RWPE1 (cell line): ENCODE results near the gene DNAJC11.
A peak's percentile ranks its signal among the peaks of the same experiment; 100 is the strongest.

Experiments used
- CTCF ChIA-PET: fragments of 350-600 bp; sonication (Branson Sonifier 250); formaldehyde crosslinking; extraction: SDS; loops from one replicate; lab custom pipeline; 2021; lab: Yijun Ruan, JAX
- POLR2A ChIA-PET: fragments of 400-600 bp; formaldehyde crosslinking; extraction: SDS; loops from one replicate; lab custom pipeline; 2020; ENCODE audit warnings: antibody characterized with exemption; ENCODE audit not compliant: low non-redundant PET; lab: Yijun Ruan, JAX
- DNase-seq: peaks from one replicate; pipeline ENCODE4 v3.0.0; 2012; ENCODE audit warnings: low spot score
- H3K27ac ChIP-seq: fragments of 450-650 bp; 2 replicates; pipeline ENCODE4 v1.5.1; 2017
- CTCF ChIP-seq: fragments of 450-650 bp; conservative IDR thresholded peaks from 2 replicates; pipeline ENCODE4 v1.5.1; 2017; ENCODE audit warnings: low read depth, mild to moderate bottlenecking

The DNAJC11 gene

GRCh38 chr1:6588893-6589520, 112.6 kb downstream of the DNAJC11 start:
- ChIA-PET POLR2A (interaction anchor here (1.1 kb wide), 1 partner anchor 8 kb away, joined by 4 read pairs; no protein-coding TSS in a partner anchor), CTCF (interaction anchor here (0.7 kb wide), 1 partner anchor 42 kb away, joined by 4 read pairs; no protein-coding TSS in a partner anchor)
- DNase-seq = no peak
- no peak for TF ChIP-seq CTCF
- peak overlapping the region; percentile 98 for H3K27ac ChIP-seq

GRCh38 chr1:6588128-6588892, 113.3 kb downstream of the DNAJC11 start:
- ChIA-PET POLR2A (no interaction called here), CTCF (interaction anchor here (0.9 kb wide), 1 partner anchor 11 kb away, joined by 5 read pairs; no protein-coding TSS in a partner anchor)
- no peak for TF ChIP-seq CTCF
- peak overlapping the region; percentile 98 for H3K27ac ChIP-seq
- DNase-seq = peak; percentile 37

GRCh38 chr1:6587261-6588005, 114.2 kb downstream of the DNAJC11 start:
- ChIA-PET POLR2A (no interaction called here), CTCF (interaction anchor here (0.9 to 1.1 kb wide), 2 partner anchors 12 to 33 kb away, joined by 4 to 5 read pairs; partner anchors contain the start of gene NOL9)
- peak overlapping the region; percentile 98 for H3K27ac ChIP-seq
- no peak for TF ChIP-seq CTCF
- peak; percentile 41 for DNase-seq

- POLR2A ChIA-PET = interaction anchor here (0.6 kb wide), 1 partner anchor 1625 kb away, joined by 7 read pairs; no protein-coding TSS in a partner anchor
- DNase-seq = no peak
- H3K27ac ChIP-seq = peak overlapping the region; percentile 98
- no peak for TF ChIP-seq CTCF
- CTCF ChIA-PET = interaction anchor here (1.2 kb wide), 1 partner anchor 60 kb away, joined by 4 read pairs; no protein-coding TSS in a partner anchor
Observed at GRCh38 chr1:6586404-6586816, 115.2 kb downstream of the DNAJC11 start.

GRCh38 chr1:6585841-6586240, 115.8 kb downstream of the DNAJC11 start:
- peak overlapping the region; percentile 98 for H3K27ac ChIP-seq
- CTCF ChIA-PET = interaction anchor here (1.2 kb wide), 1 partner anchor 61 kb away, joined by 4 read pairs; no protein-coding TSS in a partner anchor
- no peak for DNase-seq
- TF ChIP-seq CTCF = no peak
- POLR2A ChIA-PET = interaction anchor here (0.6 kb wide), 1 partner anchor 1625 kb away, joined by 7 read pairs; no protein-coding TSS in a partner anchor
